HepG2 (cell line): ENCODE measurements around the gene GALNT9.

ENCODE experiments used
- RBM39 ChIP-seq: fragments of 200-400 bp; formaldehyde crosslinking; IDR thresholded peaks from one replicate; pipeline ENCODE4 v1.6.1; 2018; ENCODE audit warnings: antibody characterized with exemption, mild to moderate bottlenecking, low read depth, low read length; ENCODE audit not compliant: poor library complexity, severe bottlenecking
- TF ChIP-seq, protein P1 (sequence below): sonication (generic); formaldehyde crosslinking; IDR thresholded peaks from 2 replicates; pipeline ENCODE4 v1.5.0; 2020; ENCODE audit warnings: mild to moderate bottlenecking, missing genetic modification reagents, moderate library complexity

DNA sequence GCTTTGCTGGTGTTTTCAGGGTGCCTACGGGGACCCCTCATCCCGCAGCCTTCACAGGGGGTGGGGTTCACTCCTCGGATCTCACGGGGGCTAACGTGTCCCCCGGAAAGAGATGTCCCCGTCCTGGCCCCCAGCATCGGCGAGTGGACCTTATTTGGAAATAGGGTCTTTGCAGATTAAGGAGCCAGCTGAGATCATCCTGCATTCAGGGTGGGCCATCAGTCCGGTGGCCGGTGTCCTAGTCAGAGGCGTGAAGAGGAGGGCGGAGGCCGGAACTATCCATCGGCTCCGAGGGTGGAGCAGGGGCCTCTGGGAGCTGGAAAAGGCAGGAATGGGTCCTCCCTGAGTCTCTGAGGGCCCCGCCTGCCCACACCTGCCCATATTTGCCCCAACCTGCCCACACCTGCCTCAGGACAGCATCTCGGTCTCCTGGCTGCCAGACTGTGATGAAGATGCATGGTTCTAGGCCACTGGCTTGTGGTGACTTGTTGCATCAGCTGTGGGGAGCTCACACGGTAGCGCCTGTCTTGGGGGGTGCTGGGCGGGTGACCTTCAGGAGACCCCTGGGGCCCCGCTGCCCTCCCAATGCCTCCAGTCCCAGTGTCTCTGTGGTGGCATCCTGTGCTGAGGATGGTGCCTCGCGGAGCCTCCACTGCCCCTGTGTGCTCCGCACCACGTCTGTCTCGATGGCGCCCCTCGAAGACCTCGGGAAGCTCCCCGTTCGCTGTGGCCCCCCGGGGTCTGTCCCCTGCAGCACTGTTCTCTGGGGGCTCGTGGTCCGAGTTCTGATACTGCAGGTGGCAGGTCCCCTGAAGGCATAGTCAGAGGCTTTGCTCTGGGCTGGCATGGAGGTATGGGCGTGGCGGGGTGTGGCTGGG is 170.5 kb downstream of the GALNT9 start:
- TF ChIP-seq, protein P1, sequence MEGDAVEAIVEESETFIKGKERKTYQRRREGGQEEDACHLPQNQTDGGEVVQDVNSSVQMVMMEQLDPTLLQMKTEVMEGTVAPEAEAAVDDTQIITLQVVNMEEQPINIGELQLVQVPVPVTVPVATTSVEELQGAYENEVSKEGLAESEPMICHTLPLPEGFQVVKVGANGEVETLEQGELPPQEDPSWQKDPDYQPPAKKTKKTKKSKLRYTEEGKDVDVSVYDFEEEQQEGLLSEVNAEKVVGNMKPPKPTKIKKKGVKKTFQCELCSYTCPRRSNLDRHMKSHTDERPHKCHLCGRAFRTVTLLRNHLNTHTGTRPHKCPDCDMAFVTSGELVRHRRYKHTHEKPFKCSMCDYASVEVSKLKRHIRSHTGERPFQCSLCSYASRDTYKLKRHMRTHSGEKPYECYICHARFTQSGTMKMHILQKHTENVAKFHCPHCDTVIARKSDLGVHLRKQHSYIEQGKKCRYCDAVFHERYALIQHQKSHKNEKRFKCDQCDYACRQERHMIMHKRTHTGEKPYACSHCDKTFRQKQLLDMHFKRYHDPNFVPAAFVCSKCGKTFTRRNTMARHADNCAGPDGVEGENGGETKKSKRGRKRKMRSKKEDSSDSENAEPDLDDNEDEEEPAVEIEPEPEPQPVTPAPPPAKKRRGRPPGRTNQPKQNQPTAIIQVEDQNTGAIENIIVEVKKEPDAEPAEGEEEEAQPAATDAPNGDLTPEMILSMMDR: no peak
- TF ChIP-seq RBM39: no peak
